CD4-positive, alpha-beta T cell treated with Interleukin-21 for 1 hour (primary cell): ENCODE results near the gene LDLRAD4.

Source experiments
- DNase-seq: peaks from one replicate; pipeline ENCODE4 v3.0.0-alpha.2; 2020

The LDLRAD4 gene

DNA sequence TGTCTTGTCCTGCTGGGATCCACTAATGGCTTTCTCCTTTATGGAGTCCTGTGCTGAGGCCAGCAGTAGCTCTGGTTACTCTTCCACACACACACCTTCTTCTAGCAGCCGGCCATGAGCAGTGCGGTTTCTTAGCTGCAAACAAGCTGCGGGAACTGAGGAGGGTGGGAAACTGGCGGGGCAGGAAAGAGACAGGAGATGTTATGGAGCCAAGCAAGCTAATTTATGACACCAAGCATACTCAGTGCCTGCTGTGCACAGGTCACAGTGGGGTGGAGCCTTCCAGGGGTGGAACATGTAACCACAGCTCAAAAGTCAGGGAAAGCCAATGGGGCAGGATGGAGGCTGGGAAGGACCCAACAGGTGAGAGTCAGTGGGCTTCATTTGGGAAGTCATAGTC lies 327.0 kb downstream of the LDLRAD4 start:
- DNase-seq, result no peak

DNA sequence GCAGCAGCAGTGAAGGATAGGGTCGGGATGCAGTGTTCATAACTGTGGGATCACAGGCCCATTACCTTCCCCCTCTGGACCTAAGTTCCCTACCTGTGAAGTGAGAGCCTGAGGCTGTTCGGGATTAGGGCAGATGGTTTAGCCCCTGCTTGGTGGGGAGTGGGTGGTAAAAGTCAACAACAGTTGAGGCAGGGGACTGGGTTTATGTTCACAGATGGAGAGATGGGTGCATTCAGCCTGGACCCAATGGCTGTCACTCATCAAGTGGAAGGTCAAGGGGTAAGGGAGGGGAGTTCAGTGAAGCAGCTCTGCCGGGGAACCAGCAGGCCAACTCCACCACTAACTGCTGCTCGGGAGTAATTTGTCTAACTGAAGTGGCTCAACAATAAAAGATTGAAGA lies 327.4 kb downstream of the LDLRAD4 start:
- no peak for DNase-seq

DNA sequence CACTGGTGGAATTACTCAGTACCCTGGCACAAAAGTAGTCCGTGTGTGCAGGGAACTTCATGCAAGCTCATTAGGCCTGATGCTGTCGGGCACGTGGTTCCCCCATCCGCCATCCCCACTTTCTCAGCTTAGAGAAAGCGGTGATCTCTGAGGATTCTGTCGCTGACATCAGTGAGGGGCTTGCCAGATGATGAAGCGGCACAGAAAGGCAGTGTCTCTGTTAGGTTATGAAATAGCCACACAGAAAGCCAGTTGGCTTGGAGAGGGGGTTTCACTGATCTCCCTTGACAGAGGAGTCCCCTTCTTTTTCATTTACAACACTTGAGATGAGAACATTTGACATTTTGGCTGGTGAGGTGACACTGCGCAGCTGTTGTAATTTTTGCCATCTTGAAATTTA lies 328.1 kb downstream of the LDLRAD4 start:
- no peak for DNase-seq

DNA sequence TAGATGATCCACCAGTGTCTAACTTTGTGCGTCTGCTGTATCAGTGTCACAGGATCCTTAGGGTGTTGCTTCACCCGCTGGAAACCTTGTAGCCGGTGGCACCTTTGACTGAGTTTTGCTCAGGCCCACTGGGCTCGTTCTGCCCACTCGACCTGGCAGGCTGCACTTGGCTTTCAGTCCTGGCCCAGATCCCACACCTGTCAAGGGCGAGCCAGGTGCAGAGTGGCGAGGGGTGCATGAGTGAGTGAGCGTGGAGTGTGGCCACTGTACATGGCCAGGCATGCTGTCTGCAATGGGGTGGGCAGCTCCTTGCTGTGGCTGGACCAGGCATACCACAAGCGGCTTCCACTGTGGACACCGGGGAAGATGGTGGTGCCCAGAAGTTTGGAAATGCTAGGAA lies 328.8 kb downstream of the LDLRAD4 start:
- no peak for DNase-seq

DNA sequence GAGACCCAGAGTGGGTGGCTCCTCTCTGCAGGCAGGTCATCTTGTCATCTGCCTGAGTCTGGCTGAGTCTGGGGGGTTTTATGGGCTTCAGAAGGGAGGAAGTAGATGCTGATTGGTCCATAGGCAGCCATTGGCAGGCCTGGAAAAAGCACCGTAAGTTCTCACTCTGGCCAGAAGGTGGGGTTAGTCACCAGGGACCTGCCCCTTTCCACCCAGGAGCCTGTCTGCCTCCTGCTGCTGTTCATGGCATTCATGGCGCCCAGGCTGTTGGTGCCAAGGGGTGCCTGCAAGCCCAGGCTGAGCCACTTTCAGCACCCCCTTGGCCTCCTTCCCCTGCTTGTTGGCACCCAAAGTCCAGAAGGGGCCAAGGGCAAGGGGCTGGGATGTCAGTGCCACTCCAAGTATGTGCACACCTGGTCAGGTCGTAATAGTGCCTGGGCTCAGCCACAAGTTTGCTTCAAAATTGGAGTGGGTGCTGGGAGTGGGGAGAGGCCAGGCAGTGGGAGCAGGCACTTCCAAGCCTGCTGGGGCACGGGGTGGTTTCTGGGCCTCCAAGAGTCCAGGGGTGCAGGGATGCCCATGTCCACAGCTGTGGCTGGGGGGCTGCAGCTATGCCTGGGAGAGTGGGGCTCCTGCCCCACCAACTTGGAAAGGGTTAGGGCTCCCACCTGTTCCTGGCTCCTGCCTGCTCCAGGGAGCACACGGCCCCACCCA lies 329.7 kb downstream of the LDLRAD4 start:
- DNase-seq, result peak; percentile 9

DNA sequence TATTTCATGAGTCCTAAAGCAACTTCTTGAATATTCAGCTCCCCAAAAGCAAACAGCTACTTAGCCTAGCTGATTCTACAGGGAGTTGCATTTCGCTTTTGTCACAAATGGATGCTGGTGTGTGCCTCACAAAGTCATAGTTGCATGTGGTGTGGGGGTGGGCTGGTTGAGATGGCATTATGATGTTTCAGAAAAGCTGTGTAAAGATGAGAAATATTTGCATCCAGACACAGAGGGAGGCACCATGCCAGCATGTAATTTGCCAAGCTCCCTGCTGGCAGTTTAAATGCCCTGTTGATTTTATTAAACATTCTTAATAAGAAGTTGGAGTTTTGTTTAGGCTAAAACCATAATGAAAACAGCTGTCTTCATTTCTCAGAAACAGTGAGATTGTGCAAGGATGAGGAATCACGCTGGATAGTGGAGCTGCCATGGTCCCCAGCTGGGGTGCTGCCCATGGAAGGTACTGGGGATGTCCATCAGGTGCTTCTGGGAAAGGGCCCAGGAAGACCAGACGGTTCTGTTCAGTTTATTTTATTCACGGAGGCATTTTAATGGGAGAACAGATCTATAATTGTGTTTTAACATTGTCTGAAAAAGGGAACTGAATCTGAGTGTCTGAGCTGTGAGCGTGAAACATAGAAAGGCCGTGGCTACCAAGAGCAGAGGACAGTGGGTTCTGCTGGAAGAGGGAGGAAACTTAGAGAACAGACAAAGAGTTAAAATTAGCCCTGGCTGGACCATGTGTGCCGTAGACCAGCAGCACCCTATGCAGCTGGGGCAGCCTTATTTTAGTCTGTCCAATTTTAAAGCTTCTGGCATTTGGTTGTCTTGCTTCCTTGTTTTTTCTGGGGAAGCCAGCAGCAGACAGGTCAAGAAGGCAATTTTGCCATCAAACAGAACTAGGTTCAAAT lies 330.7 kb downstream of the LDLRAD4 start:
- DNase-seq, result no peak

DNA sequence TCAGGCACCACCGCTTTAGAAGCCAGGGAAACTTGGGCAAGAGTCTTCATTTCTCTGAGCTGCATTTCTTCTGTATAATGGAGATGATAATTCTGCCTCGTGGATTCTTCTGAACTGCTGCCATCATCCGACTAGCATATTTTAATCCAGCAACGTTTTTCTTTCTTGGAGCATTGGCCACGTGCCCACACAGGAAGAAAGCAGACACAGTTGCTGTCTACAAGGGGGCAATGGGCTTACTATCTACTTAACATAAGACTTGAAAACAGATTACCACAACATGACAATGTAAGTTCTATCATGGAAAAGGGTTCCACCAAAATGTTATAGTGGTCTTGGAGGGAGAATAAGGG lies 331.3 kb downstream of the LDLRAD4 start:
- DNase-seq, result no peak

DNA sequence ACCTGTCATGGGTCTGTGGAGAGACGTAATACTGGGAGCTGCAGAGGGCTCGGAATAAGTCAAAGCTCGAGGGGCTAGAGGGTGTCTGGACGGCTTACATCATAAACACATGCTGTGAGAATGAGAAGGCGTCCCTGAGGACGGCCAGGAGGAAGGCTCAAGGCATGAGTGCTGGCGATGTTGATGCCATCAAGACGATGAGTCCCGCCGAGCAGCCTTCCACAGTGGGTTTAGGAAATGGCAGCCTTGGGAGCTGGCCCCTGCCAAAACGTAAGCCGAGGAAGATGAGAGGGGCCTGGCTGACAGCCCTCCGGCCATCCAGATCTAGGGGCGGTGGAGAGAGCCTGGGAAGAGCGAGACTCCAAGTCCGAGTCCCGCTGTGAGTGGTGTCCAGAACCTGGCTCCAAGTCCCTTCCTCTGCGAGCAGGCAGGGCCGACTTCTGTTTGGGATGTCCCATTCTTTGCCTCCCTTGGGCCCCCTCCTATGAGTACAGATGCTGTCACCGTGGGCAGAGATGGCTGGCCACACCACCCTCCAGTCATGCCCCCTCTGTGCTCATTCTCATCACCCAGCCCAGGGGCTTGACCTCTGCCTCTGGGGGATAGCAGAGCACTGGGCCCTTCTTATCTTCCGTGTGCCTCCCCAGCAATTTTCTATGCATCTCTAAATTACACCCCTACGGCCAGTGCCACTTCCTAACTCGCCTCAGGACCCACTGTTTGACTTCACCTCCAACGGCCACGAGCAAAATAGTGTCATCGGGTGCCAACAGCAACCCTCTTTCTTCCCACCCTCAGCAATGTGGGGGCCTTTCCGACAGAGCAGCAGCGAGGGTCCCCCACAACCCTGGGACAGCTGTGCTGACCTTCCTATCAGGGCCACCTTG lies 332.1 kb downstream of the LDLRAD4 start:
- no peak for DNase-seq

DNA sequence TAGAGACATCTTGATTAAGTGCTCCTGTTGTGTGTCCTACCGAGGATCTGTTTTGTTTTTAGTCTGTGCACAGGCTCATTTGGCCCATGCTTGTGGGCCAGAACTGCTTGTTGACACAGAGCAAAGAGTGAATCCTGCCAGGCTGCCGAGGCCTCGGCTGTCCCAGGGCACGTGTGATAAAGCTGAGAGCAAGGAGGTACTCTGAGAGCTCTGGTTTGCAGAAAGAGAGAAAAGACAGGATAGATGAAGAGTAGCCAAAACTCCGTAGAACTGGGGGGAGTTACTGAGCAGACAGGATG lies 332.7 kb downstream of the LDLRAD4 start:
- no peak for DNase-seq

DNA sequence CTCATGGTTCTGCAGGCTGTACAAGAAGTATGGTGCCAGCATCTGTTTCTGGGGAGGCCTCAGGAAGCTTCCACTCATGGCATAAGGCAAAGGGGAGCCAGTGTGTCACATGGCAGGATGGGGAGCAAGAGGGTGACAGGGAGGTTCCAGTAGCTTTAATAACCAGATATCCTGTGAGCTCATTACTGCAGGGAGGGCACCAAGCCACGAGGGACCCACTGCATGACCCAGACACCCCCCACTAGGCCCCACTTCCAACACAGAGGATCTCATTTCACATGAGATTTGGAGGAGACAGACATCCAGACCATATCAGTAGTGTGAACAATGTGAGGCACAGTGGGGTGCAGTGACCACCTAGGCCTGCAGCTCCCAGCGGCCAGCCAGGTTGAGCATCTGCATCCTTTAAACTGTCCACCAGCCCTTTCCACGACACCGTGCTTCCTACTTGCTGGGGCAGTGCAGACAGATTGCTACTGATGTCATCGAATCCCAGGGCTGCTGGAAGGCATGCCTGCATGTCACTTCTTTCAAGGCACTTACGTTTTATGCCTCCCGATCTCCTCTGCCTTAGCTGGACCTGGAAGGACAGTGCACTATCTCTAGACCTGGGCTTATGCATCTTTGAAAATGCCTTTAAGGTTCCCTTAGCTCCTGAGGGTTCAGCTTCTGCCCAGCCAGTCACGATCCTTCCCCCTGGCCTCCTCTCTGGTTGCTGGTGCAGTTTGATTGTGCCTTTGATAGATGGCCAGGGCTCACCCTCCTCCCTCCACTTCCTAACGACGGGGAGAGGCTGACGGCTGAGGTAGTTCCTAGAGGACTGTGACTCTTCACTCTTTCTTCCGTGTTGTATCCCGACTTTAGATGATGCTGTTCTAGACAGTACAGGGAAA lies 333.5 kb downstream of the LDLRAD4 start:
- DNase-seq, result no peak

DNA sequence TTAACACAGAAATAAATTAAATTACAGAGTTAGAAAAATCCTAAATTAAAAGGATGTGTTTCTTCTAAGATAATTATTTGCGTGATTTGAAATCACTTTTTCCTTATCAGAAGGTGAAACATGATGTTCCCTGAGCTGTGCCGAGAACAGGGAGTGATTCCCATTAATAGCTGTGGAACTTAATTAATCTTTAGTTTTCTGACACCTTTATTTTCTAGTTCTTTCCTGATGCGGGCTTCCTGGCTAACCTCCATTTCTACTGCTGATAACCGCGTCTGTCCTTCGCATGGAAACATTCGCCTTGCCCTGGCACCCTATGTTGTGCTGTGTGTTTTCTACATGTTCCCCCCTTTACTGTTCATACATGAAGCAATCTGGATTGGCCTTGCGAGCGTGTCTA lies 334.9 kb downstream of the LDLRAD4 start:
- no peak for DNase-seq

DNA sequence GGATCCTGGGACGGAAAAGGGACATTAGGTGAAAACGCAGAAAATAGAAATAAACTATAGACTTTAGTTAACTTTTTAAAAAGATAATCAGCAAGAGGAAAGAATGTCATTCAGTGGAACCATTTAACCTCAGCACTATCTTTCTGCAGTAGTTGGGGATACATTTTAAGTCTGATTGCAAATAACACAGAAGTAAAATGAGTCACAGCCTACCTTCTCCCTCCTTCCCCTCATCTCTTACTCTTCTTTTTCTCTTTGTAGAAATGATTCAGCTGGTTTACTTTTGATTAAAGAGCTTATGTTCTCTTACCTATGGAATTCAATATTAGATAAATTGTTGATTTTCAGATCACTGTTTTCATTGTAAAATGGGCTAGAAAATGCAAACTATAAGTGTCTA lies 336.6 kb downstream of the LDLRAD4 start:
- DNase-seq, result no peak

DNA sequence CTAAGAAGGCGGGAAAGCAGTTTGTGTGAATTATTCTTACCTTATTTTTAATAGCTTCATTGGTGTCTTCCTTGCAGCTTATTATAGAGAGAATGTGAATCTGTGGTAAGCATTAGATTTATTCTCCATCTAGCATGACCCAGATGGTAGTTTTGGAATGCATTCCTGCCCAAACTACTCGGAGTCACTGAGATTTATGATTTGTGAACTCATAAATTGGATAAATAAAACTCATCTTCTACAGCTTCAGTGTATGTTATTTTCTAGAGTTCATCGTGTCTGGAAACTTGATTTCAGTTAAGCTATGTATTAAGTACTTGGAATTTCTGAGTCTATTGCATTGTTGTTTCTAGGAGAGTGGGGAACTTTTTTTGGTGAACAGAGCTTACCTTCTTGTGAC lies 337.3 kb downstream of the LDLRAD4 start:
- DNase-seq, result no peak

DNA sequence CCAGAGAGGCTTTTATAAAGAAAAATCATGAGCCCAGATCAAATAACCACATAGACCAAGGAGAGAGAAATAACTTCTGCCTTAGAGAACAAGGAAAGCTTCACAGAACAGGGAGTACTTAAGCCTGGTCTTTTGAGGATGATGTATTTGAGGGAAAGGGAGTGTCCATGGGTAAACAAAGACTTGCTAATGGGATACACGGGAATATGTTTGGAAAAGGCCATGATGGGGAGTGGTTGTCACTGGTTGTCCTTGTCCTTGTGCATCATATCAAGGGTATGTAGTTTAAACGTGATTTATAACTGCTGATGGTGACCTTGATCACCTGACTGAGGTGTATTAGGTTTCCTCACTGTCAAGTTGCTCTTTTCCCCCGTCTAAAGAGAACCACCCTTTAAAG lies 337.9 kb downstream of the LDLRAD4 start:
- no peak for DNase-seq

DNA sequence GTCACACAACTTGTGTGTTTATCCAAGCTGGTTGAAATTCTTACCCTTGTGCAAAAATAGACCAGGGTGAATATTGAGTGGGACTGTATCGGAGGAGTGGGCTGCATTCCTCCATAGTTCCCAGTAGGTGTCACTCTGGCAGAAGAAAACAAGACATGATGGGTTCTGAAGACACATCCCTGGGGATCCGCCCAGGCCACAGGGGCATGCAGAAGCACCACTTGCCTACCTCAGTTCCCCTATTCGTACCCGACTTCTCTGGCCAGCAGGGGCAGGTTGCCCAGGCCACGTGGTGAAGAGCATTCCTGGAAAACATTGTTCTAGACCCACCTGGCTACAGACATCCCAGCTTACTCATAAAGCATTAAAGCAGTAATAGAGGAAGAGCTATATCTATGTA lies 339.6 kb downstream of the LDLRAD4 start:
- peak; percentile 42 for DNase-seq

DNA sequence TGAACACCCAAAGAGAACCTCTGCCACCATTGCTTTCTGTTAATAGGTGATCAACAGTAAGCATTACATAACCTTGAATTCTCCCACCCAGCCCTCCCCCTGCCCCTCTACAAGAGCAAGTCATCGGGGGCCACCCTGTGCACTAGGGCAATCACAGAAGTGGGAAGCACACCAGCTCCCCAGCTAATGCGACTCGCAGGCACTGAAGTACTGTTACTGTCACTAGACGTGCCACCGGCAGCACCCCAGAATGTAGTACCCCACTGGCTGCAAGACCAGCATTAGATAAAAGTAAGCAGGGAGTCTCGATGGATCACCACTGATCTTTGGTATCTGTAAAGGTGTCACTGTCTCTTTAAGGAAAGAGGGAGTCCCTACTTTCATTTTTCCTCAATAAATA lies 340.2 kb downstream of the LDLRAD4 start:
- no peak for DNase-seq

DNA sequence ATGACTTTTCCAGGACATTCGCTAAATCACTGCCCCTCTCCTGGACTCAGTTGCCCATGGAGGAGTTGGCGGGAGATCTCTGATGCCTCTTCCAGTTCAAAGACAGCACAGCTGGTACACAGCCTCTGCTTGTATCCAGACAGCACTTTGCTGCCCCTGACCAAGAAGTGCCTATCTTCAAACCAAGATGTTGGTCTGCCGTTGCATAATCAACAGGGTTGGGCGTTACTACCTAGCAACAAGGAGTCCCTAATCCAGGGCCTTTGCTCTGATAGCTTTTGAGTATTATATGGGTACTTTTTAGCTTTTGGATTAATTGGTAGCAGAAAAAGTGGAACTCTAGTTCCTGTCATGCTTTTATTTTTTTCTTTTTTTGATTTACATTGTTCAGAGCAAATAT lies 341.2 kb downstream of the LDLRAD4 start:
- no peak for DNase-seq

DNA sequence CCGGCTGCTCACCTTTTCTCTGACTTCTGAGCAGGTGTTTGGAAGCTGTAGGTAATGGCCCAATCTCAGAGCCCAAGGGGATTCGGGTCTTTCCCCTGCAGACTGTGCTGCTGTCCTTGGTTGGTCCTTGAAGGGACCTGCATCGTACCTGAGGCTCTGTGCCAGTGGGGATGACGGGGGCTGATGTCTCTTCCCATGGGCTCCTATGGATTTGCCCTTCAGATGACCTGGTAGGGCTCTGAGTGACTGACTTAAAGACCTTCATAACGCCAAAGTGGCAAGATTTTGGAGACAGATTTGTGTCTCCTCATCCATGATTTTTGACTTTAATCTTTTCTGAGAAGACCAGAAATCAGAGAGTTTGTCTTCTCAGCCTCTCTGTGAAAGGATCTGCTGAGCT lies 341.7 kb downstream of the LDLRAD4 start:
- no peak for DNase-seq

DNA sequence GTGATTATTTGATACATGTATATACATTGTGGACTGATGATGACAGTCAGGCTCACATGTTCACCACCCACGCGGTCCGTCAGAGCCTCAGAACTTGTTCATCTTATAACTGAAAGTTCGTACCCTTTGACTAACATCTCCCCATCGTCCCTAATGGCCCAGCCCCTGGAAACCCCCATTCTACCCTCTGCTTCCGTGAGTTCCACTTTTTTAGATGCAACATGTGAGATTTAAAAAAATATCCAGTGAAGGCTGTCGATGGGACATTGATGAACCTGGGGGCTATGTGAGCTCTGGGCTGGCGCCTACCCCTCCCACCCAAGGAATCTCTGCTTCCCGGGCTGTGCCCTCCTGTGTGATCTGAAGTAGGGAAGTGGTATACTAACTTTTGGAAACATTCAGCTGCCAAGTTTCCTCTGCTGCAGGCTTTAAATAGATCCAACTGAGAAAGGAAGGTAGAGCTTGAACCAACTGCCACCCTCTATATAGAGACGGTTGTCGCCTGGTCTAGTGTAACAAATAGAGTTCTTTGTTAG lies 344.0 kb downstream of the LDLRAD4 start:
- peak; percentile 42 for DNase-seq

DNA sequence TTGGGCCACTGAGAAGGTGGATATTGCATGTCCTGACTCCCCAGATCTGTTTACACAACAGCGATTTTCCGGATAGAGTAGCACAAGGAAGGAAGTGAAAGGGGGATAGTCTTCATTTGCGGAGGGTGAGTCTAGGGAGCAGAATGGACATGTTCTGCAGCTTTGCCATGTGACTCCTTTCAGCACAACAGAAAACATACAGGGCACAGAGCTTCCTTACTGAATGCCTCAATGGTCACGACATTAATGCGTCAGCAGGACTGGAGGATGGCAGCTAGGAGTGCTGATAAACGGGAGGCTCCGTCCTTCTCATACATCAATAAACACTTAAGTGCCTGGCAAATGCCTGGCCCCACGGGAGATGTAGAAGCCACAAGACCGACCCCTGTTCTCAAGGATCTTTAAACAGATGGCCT lies 344.8 kb downstream of the LDLRAD4 start:
- no peak for DNase-seq

DNA sequence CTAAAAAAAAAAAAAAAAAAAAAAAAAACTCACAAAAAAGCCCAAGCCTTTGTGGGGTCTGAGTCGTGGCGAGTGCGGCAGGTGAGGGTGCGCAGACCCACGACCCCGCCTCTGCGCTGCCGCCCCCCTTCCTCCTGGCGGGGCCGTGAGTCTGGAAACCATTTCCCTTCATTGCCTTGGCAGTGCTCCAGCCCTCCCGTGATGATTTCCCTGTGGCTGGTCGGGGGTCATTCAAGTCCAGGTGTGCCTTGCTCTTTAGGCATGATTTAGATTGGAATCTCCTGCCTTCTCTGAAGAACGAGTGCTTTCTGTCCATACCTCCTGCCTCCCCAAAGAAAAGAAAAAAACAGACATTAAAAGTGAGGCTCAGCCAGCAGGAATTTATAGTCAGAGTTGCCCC lies 346.0 kb downstream of the LDLRAD4 start:
- DNase-seq, result no peak

DNA sequence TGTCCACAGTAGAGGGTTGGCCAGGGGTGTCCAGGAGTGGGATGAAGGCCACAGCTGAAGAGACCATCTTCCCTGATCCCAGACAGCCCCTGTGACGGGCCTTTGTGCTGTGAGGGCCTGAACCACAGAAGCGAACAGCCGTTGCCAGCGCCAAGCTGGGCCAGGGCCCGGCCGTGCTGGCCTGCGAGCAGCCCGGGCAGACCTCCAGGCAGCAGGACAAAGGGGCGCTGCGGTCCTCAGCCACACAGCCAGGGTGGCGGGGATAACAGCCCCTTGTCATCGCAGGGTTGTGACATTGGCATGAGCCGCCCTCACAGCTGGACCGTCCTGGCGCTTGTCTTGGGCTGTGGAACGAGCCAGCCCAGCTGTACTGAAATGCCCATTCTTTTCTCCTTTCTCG lies 346.7 kb downstream of the LDLRAD4 start:
- no peak for DNase-seq
